Measurements from ENCODE around the gene PITHD1.
A peak's percentile ranks its signal among the peaks of the same experiment; 100 is the strongest.
"Not testable (repeated sequence)": the region's sequence is repeated elsewhere in the genome, so short reads cannot be mapped to it uniquely, and the experiment has no call there.

PITHD1 gene, protein sequence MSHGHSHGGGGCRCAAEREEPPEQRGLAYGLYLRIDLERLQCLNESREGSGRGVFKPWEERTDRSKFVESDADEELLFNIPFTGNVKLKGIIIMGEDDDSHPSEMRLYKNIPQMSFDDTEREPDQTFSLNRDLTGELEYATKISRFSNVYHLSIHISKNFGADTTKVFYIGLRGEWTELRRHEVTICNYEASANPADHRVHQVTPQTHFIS
- 95.9 reads per million, percentile 82 among the genes with 10 or more reads in this experiment for total RNA-seq

DNA sequence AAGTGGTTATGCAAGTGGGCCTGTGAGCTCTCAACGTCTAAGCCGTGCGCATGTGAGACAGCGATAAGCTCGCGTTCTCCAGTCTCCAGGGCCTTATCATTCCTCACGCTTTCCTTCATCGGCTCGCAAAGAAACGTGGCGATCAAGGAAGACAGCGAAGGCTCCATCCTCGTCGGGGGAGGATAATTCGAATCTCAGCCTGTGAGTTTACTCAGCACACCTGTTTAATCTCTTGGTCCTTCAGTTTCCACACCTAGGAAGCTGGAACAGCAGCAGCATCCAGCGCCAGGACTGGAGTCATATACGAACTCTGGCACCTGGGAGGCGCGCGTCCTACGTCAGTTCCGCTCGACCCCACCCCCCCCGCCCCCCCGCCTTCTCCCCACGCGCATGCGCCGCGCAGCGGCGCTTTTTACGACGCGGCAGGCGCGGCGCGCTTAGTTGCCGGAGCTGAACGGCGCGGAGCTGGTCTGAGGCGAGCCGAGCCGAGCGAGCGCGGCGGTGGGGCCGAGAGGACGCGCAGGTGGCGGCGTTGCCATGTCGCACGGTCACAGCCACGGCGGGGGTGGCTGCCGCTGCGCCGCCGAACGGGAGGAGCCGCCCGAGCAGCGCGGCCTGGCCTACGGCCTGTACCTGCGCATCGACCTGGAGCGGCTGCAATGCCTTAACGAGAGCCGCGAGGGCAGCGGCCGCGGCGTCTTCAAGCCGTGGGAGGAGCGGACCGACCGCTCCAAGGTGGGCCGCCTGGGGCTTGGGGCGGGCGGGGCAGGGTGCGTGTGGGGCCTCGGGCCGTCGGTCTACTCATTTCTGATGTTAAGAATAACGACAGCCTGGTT, at the start of gene PITHD1:
Gene PITHD1 (plus strand): TSS at position 440 of the 836 bp plus-strand sequence. CDS start 98 bp downstream, at position 538.
- peak; percentile 75 for DNase-seq

DNA sequence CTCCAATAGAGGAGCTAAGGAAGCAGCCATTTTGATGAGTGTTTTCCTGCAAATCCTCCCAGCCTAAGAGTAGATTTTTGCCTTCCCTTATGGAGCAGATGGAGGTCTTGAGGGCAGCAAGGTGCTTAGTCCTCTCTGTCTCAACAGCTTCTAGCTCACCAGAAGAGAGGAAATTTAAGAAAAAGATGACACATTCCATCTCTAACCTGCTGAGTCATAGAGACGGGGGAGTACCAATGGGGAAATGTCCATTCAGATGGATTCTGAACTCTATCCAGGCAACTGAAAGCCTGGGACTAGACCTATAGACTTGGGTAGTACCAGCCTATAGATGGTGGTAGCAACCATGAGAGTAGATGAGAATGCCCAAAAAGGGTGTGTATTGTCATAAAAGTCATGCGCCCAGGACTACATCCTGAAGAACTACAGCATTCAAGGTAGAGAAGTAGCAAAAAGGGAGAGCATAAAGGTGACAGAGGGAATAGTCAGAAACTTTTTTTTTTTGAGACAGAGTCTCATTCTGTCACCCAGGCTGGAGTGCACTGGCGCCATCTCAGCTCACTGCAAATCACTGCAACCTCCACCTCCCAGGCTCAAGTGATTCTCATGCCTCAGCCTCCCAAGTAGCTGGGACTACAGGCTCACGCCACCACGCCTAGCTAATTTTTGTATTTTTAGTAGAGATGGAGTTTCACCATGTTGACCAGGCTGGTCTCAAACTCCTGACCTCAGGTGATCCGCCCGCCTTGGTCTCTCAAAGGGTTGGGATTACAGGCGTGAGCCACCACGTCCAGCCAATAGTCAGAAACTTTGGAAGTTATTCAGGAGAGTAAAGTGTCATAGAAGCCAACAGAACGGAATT, 45.6 kb upstream of the PITHD1 start:
- DNase-seq: no peak

DNA sequence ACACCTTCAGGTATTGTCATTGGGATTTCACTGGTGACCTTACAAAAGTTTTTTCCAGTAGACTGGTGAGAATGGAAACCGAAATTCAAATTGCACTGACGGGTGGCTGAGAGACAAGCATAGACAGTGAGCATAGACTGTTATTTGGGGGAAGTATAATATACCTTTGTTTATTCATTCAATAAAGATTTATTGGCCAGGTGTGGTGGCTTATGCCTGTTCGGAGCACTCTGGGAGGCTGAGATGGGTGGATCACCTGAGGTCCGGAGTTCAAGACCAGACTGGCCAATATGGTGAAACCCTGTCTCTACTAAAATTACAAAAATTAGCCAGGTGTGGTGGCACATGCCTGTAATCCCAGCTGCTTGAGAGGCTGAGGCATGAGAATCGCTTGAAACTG, 44.9 kb upstream of the PITHD1 start:
- DNase-seq: not testable (repeated sequence)

DNA sequence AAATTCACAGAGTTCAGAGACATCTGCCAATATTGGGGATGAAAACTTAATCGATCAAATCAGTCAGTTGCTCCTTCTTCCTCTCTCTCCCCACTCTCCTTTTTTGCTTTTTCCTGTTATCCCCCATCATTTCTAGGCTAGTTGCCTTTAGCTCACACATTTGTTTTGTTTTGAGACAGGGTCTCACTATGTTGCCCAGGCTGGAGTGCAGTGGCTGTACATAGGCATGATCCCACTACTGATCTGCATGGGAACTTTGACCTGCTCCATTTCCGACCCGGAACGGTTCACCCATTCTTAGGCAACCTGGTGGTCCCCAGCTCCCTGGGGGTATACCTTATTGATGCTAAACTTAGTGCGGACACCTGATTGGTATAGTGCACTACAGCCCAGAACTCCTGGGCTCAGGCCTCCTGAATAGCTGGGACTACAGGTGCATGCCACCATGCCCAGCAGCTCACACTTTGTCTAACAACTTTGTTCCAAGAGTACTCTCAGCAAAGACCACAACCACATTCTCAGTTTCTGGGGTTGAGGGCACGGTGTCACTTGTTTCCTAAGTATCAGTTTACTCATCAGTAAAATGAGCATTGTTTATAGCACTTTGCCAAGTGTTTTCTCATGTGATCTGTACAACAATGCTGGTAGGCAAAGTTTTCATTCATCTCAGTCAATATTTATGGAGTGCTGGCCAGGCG, 41.6 kb upstream of the PITHD1 start:
- no peak for DNase-seq

DNA sequence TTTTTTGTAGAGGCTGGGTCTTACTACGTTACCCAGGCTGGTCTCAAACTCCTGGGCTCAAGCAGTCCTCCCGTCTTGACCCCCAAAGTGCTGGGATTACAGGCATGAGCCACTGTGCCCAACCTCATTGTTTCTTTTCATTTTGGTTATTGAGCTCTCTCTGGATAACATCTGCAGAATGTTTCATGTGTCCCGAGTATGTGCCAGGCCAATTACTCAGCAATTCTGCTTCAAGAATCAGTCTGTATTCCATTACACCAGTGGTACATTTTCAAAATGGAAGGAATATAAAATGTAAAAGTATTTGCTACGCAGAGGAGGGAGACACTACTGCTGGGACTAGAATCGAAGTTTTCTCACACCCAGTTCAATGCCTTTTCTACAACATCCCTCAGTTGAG, 36.6 kb upstream of the PITHD1 start:
- no peak for DNase-seq

DNA sequence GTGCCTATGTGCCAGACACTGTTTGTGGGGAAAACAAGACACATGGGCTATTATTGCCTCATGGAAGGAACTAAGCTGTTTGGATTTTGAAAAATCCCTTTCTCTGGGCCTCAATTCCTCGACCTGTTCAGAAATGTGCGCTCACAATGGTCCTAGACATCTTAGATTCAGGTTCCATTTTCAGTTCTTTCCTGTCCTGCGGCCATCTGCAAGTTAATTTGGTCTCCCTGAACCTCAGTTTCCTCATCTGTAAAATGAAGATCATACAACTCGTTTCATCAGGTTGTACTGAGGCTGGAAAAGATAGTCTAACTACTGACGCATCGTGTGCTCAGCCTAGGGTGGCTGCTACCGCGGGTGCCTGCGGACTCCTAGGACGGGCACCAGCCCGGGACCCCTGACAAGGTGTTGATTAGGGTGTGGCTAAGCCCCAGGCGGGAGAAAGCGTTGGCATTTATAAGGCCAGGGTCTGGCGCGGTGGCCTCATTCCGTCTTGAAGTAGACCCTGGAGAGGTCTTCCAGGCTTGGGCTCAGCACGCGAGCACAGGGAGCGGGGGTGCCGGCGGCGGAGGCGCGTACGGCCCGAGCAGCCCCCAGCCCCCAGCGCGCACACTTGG, 35.4 kb upstream of the PITHD1 start:
- DNase-seq: peak; percentile 4

DNA sequence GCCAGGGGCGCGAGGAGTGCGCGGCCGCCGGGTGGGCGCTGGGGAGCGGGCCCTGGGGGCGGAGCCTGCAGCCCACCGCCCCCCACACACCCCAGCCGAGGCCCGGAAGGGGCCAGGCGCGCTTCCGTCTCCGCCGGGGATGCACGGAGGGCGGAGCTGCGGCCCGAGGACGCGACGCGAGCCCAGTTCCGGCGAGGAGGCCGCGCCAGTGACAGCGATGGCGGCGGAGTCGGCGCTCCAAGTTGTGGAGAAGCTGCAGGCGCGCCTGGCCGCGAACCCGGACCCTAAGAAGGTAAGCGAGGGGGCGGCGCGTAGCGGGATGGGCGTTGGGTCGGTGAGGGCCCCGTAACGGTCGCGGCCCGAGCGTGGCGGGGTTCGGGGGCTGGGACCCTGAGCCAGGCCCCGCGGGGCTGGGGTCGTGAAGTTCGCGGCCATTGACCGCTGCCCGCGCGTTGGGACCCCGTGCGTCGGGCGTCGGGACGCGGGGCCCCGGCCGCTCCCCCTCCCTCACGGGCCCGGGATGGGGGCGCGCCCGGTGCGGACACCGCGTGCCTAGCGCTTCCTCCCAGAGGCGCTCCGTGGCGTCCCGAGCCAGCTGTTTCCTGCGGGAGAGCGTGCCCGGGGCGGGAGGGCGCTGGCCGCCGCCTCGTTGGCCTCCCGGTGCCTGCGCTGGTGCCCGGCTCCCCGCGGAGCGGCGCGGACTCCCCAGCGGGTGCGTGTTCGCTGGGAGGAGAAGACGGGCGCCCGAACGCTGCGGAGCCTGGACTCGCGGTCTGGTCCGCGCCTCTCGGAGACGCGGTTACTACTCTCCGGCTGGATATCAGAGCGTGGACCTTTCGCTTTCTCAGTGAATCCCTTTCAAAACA, 34.7 kb upstream of the PITHD1 start, which contains the start of gene ELOA:
Gene ELOA (plus strand): TSS at position 185 of the 866 bp plus-strand sequence. CDS start 33 bp downstream, at position 218.
- DNase-seq: peak; percentile 68

DNA sequence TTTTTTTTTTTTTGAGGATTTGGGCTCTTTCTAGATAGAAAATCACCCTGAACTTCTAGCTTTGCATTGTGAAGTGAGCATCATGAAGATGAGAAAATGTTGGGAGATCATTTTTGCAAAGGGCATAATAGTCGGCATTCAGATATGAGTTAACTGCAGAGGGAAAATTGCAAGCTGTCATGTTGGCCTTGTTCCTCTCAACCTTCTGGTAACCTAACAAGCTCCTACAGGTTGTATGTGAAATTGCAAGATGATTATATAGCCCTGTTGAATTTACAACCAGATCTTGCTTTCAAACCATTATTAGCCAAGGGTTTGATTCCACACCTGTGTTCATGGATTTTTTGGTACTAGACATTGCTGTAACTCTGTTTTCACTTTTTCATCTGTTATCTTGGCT, 32.7 kb upstream of the PITHD1 start:
- no peak for DNase-seq

DNA sequence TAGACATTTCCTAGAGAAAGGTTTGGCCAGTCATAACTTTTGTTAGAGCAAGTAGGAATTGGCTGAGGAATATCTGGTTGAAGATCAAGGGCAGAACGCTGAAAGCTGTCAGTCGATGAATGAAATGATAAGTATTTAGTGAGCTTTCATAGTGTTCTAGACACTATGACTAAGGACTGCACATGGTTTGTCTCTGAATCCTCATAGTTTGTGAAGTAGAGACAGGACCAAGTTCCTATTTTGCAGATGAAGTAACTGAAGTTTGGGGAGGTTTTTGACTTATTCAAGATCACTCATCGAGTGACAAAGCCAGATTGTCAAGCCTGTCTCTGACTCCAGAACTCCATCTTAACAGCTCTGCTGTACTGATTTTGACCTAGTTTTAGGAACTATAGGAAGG, 30.2 kb upstream of the PITHD1 start:
- DNase-seq: no peak

DNA sequence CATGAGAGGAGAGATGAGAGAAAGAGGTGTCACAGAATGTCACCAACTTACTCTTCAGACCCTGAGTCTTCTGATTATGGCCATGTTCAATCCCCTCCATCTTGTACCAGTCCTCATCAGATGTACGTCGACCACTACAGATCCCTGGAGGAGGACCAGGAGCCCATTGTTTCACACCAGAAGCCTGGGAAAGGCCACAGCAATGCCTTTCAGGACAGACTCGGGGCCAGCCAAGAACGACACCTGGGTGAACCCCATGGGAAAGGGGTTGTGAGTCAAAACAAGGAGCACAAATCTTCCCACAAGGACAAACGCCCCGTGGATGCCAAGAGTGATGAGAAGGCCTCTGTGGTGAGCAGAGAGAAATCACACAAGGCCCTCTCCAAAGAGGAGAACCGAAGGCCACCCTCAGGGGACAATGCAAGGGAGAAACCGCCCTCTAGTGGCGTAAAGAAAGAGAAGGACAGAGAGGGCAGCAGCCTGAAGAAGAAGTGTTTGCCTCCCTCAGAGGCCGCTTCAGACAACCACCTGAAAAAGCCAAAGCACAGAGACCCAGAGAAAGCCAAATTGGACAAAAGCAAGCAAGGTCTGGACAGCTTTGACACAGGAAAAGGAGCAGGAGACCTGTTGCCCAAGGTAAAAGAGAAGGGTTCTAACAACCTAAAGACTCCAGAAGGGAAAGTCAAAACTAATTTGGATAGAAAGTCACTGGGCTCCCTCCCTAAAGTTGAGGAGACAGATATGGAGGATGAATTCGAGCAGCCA, 27.0 kb upstream of the PITHD1 start:
- peak; percentile 9 for DNase-seq

DNA sequence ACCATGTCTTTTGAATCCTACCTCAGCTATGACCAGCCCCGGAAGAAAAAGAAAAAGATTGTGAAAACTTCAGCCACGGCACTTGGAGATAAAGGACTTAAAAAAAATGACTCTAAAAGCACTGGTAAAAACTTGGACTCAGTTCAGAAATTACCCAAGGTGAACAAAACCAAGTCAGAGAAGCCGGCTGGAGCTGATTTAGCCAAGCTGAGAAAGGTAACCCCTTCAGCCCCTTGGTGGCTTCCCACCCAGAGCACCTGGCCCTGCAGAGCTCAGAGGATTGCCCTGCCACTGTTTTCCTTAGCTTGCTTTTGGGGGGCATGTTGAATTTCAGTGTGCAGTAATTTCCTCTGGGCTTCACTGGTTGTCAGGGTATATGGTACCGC, 26.4 kb upstream of the PITHD1 start:
- DNase-seq: no peak

DNA sequence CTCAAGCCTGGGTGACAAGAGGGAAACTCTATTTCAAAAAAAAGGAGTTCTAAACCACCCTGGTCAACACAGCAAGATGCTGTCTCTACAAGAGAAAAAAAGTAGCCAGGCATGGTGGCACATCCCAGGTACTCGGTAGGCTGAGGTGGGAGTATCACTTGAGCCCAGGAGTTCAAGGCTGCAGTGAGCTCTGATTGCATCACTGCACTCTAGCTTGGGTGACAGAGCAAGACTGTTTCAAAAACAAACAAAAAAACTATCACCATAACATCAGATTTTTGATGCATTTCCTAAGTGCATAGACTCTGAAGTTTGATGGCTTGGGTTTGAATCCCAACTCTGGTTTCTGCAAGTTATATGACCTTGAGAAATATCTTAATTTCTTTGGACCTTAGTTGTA, 25.3 kb upstream of the PITHD1 start:
- DNase-seq: no peak

DNA sequence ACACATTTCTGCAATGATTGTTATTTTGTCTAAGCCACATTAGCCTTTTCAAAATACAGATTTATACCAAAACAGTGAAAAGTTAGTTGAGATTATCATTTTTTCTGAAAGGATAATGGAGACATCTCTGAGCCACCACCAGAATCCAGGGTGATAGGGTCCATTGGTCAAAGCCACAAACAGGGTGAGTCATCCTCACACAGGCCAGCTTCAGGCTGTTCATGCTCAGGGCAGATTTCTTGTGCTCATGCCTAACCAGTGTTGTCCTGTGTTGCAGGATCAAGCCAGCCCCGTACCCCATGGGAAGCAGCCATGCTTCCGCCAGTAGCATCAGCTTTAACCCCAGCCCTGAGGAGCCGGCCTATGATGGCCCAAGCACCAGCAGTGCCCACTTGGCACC, 21.5 kb upstream of the PITHD1 start:
- DNase-seq: no peak

DNA sequence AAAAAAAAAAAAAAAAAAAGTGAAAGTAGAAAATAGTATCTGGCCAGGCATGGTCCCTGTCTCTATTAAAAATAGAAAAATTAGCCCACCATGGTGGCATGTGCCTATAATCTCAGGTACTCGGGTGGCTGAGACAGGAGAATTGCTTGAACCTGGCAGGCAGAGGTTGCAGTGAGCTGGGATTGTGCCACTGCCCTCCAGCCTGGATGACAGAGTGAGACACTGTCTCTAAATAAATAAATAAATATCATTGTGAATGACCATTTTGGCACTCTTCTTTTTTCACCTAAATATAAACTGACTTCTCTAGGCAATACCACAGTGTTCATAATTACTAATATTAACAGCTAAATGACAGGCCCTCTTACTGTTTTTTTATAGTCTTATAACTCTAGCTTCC, 20.4 kb upstream of the PITHD1 start:
- no peak for DNase-seq

DNA sequence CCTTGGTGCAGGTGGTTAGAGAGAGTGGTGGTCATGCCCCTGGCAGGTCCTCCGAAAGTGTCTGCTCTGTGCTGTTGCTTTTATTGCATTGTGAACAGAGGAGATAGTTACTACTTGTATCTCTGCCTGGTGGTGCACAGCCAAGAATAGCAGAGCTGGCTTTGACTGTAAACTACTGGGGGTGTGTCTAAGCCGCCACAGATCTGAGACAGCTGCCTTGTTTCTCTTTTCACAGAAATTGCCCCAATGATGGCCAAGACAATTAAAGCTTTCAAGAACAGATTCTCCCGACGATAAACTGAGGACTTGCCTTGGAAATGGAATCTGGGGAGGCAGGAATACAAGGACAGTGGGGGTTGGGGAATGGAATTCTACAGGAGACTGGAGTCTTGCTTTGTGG, 18.9 kb upstream of the PITHD1 start:
- no peak for DNase-seq

DNA sequence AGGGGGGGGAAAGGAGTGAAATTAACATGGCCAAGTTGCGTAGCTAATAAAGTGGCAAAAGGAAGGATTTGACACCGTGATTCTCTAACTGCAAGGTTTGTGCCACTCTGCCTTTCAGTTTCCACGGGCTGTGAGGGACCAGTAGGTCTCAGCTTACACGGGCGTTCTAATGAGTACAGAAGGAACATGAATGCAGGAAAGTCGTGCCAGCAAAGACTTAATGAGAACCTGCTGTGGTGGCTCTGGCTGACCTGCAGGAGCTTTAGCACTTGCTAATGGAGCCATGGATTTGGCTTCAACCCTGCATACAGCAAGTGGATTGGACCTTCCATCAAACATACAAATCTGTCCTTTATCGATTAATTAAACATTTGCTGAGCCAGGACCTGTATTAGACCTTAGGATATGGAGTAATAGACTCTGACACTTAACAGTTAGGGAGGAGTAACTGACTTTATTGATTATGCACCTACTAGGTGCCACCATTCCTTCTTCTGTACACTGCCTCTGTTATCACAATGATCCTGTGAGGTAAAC, 15.1 kb upstream of the PITHD1 start:
- DNase-seq: no peak

DNA sequence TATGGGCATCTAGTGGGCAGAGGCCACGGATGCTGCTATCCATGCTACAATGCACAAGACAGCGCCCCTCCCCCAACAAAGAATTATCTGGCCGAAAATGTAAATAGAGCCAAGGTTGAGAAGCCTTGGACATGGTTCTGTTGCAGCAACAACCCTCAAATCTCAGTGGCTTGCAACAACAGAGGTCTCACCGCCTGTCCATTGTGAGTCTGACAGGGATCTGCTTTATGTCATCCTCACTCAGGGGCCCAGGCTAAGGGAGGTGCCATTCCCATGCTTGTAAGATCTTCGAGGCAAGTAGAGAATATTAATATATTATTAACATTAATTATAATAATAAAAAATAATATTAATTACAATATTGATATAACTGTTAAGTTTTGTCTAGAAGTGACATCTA, 9.5 kb upstream of the PITHD1 start:
- DNase-seq: no peak

DNA sequence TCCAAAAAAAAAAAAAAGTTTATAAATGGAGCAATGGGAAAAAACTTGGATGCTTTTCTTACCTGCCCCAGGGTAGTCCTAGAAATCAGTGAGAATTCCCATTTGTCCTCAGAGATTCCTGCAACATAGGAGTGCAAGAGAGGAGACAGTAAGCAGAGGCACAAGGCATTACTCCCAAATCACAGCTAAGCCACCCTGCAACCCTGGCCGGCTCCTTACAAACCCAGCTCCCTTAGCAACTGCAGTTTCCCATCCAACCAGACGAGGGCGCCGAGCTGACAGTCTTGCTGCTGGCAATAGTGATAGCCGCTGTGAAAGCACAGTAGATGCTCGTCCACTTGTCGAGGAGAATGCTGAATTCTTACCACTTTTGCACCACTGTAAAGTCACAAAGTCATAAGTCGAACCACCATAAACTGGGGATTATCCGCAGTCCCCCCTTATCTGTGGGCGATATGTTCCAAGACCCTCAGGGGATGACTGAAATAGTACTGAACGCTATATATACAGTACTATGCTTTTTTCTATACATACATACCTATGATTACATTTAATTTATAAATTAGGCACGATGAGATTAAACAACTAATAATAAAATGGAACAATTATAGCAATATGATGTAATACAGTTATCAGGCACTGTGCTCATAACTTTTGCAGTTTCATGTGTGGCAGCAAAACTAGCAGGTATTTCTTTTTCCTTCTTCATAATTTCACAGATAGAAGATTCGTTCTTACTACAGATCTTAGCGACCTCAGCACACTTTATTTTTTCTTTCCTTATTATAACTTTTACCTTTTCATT, 6.0 kb upstream of the PITHD1 start:
- DNase-seq: peak; percentile 82

DNA sequence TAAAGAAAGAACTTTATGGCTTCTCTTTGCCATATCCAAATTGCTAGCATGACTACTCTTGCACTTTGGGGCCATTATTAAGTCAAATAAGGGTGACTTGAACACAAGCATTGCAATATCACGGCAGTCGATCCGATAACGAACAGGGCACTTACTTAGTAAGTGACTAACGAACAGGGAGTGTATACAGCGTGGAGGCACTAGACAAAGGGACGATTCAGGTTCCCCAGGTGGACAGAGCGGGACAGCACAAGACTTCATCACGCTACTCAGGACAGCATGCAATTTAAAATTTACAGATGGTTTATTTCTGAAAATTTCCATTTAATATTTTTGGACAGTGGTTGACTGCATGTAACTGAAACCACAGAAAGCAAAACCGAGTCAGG, 5.4 kb upstream of the PITHD1 start:
- no peak for DNase-seq
